GM12878 (cell line): ENCODE results near the gene BCAP29. TPM values are rescaled to one million over a fixed set of nuclear protein-coding genes. Genes with fewer than 3 reads are reported as not detected.

Experiments
- ATAC-seq: fragments of 200-7000 bp; cut with Tn5 transposase; 3 replicates; pipeline ENCODE4 v1.9.1; 2020; ENCODE audit warnings: mild to moderate bottlenecking, moderate library complexity
- BruUV-seq: library from RNA; stranded (reverse); fragments of 400-500 nt; replicated peaks from 2 replicates; lab custom pipeline; 2021; lab: Mats Ljungman, UMichigan
- CTCF ChIA-PET: fragments of 300-600 bp; sonication (Branson Sonifier 250); formaldehyde crosslinking; extraction: SDS; loops from one replicate; lab custom pipeline; 2021; ENCODE audit warnings: inconsistent platforms; lab: Yijun Ruan, JAX
- POLR2A ChIA-PET: fragments of 350-600 bp; formaldehyde crosslinking; extraction: SDS; loops from one replicate; lab custom pipeline; 2021; ENCODE audit warnings: inconsistent platforms; lab: Charles Lee
- RAD21 ChIA-PET: fragments of 300-600 bp; sonication (Branson Sonifier 250); formaldehyde crosslinking; loops from one replicate; lab custom pipeline; 2023; ENCODE audit warnings: antibody characterized with exemption; ENCODE audit not compliant: unreplicated experiment; lab: Charles Lee
- SMC1A ChIA-PET: fragments of 300-600 bp; sonication (Branson Sonifier 250); formaldehyde crosslinking; loops from one replicate; lab custom pipeline; 2023; ENCODE audit not compliant: unreplicated experiment, uncharacterized antibody; lab: Charles Lee
- DNase-seq: peaks from one replicate; pipeline ENCODE4 v3.0.0-alpha.2; 2011; ENCODE audit warnings: low read depth, low spot score
- FAIRE-seq: peaks from 3 replicates; lab custom pipeline; 2011; peaks lifted over from hg19 to GRCh38; lab: Jason Lieb, UNC
- H2AFZ ChIP-seq: 2 replicates; pipeline ENCODE4 v1.6.0; 2011; ENCODE audit warnings: low read depth, low read length, control low read depth; ENCODE audit not compliant: control insufficient read depth
- H3K27ac ChIP-seq: 2 replicates; pipeline ENCODE4 v1.5.1; 2011; ENCODE audit warnings: control low read depth; ENCODE audit not compliant: control insufficient read depth, insufficient read depth
- H3K27me3 ChIP-seq, 2 experiments: replicated peaks in 1 of 2; 2 replicates each; pipeline versions ENCODE4 v1.6.0 to v1.6.1; 2011; ENCODE audit warnings: low read length in 1 of 2; ENCODE audit not compliant: control insufficient read depth in 2 of 2, insufficient read depth in 2 of 2
- H3K36me3 ChIP-seq, 2 experiments: 2 replicates each; pipeline ENCODE4 v1.5.1; 2011; ENCODE audit warnings: low read length in 1 of 2; ENCODE audit not compliant: control insufficient read depth in 2 of 2, insufficient read depth in 2 of 2
- H3K4me1 ChIP-seq: 2 replicates; pipeline ENCODE4 v1.6.1; 2011; ENCODE audit warnings: mild to moderate bottlenecking, low read length, moderate library complexity, mixed read lengths; ENCODE audit not compliant: control insufficient read depth, insufficient read depth
- H3K4me2 ChIP-seq: 2 replicates; pipeline ENCODE4 v1.6.0; 2011; ENCODE audit warnings: control low read depth; ENCODE audit not compliant: control insufficient read depth, insufficient read depth
- H3K4me3 ChIP-seq: fragments of 200-600 bp; sonication (generic); 2 replicates; pipeline ENCODE4 v1.5.1; 2016
- H3K79me2 ChIP-seq: 2 replicates; pipeline ENCODE4 v1.6.0; 2011; ENCODE audit warnings: low read length; ENCODE audit not compliant: control insufficient read depth, insufficient read depth
- H3K9ac ChIP-seq: 2 replicates; pipeline ENCODE4 v1.8.0; 2011; ENCODE audit warnings: low read length, control low read depth, mixed read lengths; ENCODE audit not compliant: control insufficient read depth, insufficient read depth
- H3K9me3 ChIP-seq: replicated peaks from 3 replicates; pipeline ENCODE4 v1.5.1; 2011; ENCODE audit warnings: mild to moderate bottlenecking, low read length; ENCODE audit not compliant: control insufficient read depth, insufficient read depth
- H4K20me1 ChIP-seq: 2 replicates; pipeline ENCODE4 v1.6.0; 2011; ENCODE audit not compliant: control insufficient read depth, insufficient read depth
- BCL11A ChIP-seq: IDR thresholded peaks from 2 replicates; pipeline ENCODE4 v1.6.1; 2011; ENCODE audit warnings: low read depth, low read length
- FOXK2 ChIP-seq: fragments of 450-650 bp; IDR thresholded peaks from 2 replicates; pipeline ENCODE4 v1.6.1; 2017; ENCODE audit warnings: mild to moderate bottlenecking, moderate library complexity
- HDAC2 ChIP-seq: fragments of 200-600 bp; sonication (generic); IDR thresholded peaks from 2 replicates; pipeline ENCODE4 v1.6.1; 2017
- HDGF ChIP-seq: fragments of 450-650 bp; IDR thresholded peaks from 2 replicates; pipeline ENCODE4 v1.6.1; 2016; ENCODE audit warnings: antibody characterized with exemption
- MYC ChIP-seq: IDR thresholded peaks from 2 replicates; pipeline ENCODE4 v1.6.1; 2011; ENCODE audit warnings: mild to moderate bottlenecking, low read length, moderate library complexity, inconsistent platforms; ENCODE audit not compliant: insufficient read depth, insufficient replicate concordance, insufficient read length, severe bottlenecking
- NRF1 ChIP-seq: conservative IDR thresholded peaks from 2 replicates; pipeline ENCODE4 v1.6.1; 2011; ENCODE audit warnings: mild to moderate bottlenecking, low read depth, low read length, improper control_type of control experiment
- SKIL ChIP-seq: fragments of 450-650 bp; IDR thresholded peaks from 2 replicates; pipeline ENCODE4 v1.6.1; 2017; ENCODE audit warnings: mild to moderate bottlenecking, low read depth, inconsistent platforms; ENCODE audit not compliant: poor library complexity, severe bottlenecking
- SUZ12 ChIP-seq: fragments of 200-600 bp; sonication (generic); IDR thresholded peaks from one replicate; pipeline ENCODE4 v1.6.1; 2018; ENCODE audit warnings: antibody characterized with exemption, mild to moderate bottlenecking; ENCODE audit not compliant: unreplicated experiment
- WRNIP1 ChIP-seq: IDR thresholded peaks from 2 replicates; pipeline ENCODE4 v1.6.1; 2011; ENCODE audit warnings: low read depth, low read length, improper control_type of control experiment, borderline replicate concordance
- YBX1 ChIP-seq: fragments of 450-650 bp; IDR thresholded peaks from 2 replicates; pipeline ENCODE4 v1.6.1; 2016; ENCODE audit warnings: antibody characterized with exemption
- ZNF207 ChIP-seq: fragments of 450-650 bp; IDR thresholded peaks from 2 replicates; pipeline ENCODE4 v1.6.1; 2014; ENCODE audit warnings: antibody characterized with exemption, mild to moderate bottlenecking, borderline replicate concordance
- WGBS: methylation state at CpG from one replicate; pipeline ENCODE4 v1.1.6; 2016; ENCODE audit warnings: low lambda C conversion rate; ENCODE audit not compliant: insufficient replicate concordance, insufficient coverage; ENCODE audit errors: missing lambda C conversion rate; 5-methylcytosine and 5-hydroxymethylcytosine counted together
- in situ Hi-C: fragments of 300-500 bp; cut with MboI; formaldehyde crosslinking; loops from 9 replicates; pipeline ENCODE4 v1.14.3; 2018; ENCODE audit warnings: mixed read lengths
- intact Hi-C: fragments of 100-400 bp; cut with micrococcal nuclease; formaldehyde crosslinking; loops from one replicate; pipeline ENCODE4 v1.14.2; 2022; ENCODE audit not compliant: unreplicated experiment
- polyA plus RNA-seq, 11 experiments: library from polyadenylated mRNA; depleted of rRNA in 4 of 11; unstranded in 6 of 11; stranded (reverse) in 5 of 11; fragments of >200 nt; fragmentation: Nextera tagmentation in 4 of 11; fragmentation: Illumina TruSeq in 1 of 11; extraction: Ambion mirVana in 4 of 11; extraction: Trizol in 1 of 11; gene quantifications; 1 replicate in 1 of 11; 2 replicates in 10 of 11; pipeline versions ENCODE4 v1.2.1 to v1.2.3, GENCODE V29; 2011 to 2016; ENCODE audit warnings: inconsistent platforms in 2 of 11, missing spikeins in 2 of 11, low read depth in 1 of 11
- total RNA-seq, 4 experiments: library from RNA; depleted of rRNA in 3 of 4; stranded (reverse); fragments of >200 nt in 3 of 4; fragmentation: Illumina TruSeq in 1 of 4; extraction: Trizol in 1 of 4; gene quantifications; 2 replicates each; pipeline versions ENCODE4 v1.2.1 to v1.2.3, GENCODE V29; 2013 to 2021
- TF ChIP-seq, protein P1 (sequence below): IDR thresholded peaks from 2 replicates; pipeline ENCODE4 v1.6.1; 2011; ENCODE audit warnings: borderline replicate concordance, low read depth, mild to moderate bottlenecking, moderate library complexity, mixed read lengths, low read length; ENCODE audit not compliant: insufficient read depth; ENCODE audit errors: extremely low read length

The BCAP29 gene
- total and polyA plus RNA-seq, 10 of the 15 experiments (the other 5 are each of a cell fraction or from before 2014, with no cell fraction given) = 26.5 to 58.5 (median 34.8) TPM

DNA sequence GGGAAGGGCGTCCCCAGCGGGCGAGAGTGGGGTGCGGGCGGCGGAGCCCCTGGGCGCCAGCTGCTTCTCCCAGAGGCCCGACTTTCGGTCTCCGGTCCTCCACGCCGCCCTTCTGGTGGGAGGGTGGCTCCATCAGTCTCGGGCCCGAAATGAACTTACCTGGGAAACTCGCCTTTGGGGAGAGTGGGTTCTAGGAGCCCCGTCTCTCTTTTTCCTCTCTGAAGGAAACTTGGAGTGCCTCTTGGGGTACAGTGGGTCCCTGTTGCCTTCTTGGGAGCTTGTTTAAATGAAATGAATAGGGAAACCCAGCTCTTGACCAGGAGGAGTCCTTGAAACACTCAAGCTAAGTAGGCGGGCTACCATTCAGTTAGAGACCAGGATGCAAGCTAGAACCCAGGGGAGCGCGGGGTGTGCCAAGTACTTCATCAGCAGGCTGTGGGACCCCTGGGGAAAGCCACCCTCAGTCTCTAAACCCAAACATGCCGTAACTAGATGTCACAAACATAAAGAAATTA, 81.9 kb downstream of the BCAP29 start:
- intact Hi-C loops (no loop called here), in situ Hi-C loops (no loop called here)
- Histone ChIP-seq H3K9ac (no peak overlapping the region), H2AFZ (no peak overlapping the region), H3K79me2 (no peaks in the 10 kb centered on the region), H3K4me2 (peak overlapping the region; percentile 91), H4K20me1 (no peaks in the 10 kb centered on the region), H3K27ac (no peak overlapping the region), H3K36me3 (no peaks in the 10 kb centered on the region), H3K9me3 (no peaks in the 10 kb centered on the region), H3K4me1 (peaks cover 11% of the 10 kb centered on the region), H3K27me3 (peaks cover 15 to 28% of the 10 kb centered on the region in 2 experiments), H3K4me3 (peak overlapping the region; percentile 52; the same call in 1 of the 2 replicates)
- no peak for DNase-seq
- no TSS peak for BruUV-seq
- no peak for TF ChIP-seq SUZ12
- no peak for TF ChIP-seq MYC
- no peak for TF ChIP-seq NRF1
- TF ChIP-seq SKIL = no peak
- TF ChIP-seq HDGF = no peak
- TF ChIP-seq FOXK2 = no peak
- TF ChIP-seq, protein P1, sequence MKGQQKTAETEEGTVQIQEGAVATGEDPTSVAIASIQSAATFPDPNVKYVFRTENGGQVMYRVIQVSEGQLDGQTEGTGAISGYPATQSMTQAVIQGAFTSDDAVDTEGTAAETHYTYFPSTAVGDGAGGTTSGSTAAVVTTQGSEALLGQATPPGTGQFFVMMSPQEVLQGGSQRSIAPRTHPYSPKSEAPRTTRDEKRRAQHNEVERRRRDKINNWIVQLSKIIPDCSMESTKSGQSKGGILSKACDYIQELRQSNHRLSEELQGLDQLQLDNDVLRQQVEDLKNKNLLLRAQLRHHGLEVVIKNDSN = no peak
- TF ChIP-seq HDAC2 = no peak
- no peak for TF ChIP-seq BCL11A
- no peak for TF ChIP-seq WRNIP1
- TF ChIP-seq ZNF207 = no peak
- no peak for TF ChIP-seq YBX1
- CTCF ChIA-PET = no interaction called here
- 21% methylated on average over 18 of the region's 20 CpGs for WGBS
- SMC1A ChIA-PET = interaction anchor here (1.0 kb wide), 1 partner anchor 18 kb away, joined by 3 read pairs; no protein-coding TSS in a partner anchor
- RAD21 ChIA-PET = no interaction called here
- FAIRE-seq = no peak
- POLR2A ChIA-PET = interaction anchor here (0.5 kb wide), 1 partner anchor 188 kb away, joined by 4 read pairs; no protein-coding TSS in a partner anchor
- ATAC-seq = no peak
